GM18858 (cell line): Measurements from ENCODE around the gene EPHA1.
"Not testable (repeated sequence)": the region's sequence is repeated elsewhere in the genome, so short reads cannot be mapped to it uniquely, and the experiment has no call there.

Source experiments
- ATAC-seq: cut with Tn5 transposase; IDR thresholded peaks from one replicate; pipeline ENCODE4 v1.9.1; 2021; ENCODE audit not compliant: unreplicated experiment

EPHA1 gene

DNA sequence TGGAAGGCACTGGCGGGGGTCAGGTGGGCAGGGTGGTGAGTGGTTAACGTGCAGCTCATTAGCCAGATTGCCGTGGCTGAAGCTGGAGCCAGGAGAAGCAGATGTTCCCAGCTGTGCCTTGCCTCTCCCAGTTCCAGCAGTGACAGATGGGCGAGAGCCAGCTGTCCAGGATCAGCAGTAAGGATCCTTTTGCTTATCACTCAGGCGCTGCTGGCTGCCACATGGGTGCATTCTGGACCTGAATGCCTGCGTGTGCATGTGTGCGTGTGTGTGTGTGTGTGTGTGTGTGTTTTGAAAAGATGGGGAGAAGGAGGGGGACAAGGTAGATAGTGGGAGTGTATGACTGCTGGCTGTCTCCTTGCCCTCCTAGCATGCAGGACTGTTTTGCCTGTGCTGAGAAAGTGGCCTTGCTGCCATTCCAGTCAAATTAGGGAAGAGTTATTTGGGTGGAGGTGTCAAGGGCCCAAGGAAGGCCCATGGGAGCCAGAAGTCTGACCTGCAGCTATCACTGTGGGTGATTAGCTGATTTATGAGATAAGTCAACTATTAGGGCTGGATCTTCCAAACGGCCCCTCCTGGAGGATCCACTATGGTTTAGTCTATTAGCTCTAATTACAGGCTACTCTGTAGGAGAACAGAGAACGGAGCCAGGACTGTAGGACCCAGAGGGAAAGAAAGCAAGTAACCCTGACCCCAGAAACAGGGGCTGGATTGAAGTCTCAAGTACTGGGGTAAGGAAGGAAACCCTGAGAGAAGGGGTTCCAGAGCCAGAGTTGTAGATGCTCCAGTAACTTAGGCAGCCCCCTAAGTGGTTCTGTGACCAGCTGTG, 3.3 kb downstream of the EPHA1 start:
- ATAC-seq = no peak

DNA sequence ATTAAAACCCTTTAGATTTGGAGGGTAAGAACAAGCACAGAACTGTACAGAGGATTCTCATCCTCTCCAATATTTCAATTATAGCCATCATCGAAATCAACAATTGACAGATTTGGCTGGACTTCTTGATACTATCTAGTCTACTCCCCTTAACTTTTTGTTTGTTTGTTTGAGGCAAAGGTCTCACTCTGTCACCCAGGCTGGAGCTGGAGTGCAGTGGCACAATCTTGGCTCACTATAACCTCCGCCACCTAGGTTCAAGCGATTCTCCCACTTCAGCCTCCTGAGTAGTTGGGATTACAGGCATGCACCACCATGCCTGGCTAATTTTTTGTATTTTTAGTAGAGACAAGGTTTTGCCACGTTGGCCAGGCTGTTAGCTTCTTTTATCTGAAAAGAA, 6.4 kb downstream of the EPHA1 start:
- ATAC-seq = not testable (repeated sequence)

DNA sequence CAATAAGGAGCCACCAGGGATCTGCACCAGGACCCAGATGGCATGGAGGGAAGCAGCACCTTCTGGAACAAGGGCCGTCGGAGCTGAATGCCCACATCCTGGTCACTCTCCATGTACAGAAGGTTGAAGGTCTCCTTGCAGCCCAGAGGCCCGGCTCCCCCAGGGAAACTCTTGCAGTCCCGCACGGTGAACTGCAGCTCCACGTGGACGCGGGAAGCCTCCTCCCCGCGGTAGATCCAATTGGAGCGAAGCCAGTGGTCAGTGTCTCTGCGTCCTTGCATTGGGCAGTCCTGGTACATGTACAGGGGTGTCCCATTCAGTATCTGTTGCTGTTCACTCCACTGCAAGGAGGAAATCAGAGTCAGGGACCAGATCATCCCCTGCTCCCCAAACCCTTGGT, 7.4 kb downstream of the EPHA1 start:
- ATAC-seq = no peak

DNA sequence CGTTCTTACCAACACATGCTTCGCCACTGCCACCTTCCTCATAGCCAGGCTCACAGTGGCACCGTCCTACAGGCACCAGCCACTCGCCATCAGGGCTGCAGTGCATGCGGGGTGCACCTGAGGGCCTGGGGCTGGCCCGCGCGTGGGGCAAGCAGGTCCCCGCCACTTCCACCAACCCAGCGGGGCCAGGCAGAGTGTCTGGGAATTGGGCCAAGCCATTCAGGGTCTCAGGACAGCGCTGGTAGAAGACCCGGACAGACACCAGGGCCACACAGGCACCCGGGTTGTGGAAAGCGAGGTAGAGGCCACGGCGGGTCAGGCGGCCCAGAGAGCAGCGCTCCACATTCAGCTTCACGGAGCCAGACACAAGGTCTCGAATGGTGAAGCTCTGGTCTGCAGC, 9.0 kb downstream of the EPHA1 start:
- ATAC-seq = no peak

DNA sequence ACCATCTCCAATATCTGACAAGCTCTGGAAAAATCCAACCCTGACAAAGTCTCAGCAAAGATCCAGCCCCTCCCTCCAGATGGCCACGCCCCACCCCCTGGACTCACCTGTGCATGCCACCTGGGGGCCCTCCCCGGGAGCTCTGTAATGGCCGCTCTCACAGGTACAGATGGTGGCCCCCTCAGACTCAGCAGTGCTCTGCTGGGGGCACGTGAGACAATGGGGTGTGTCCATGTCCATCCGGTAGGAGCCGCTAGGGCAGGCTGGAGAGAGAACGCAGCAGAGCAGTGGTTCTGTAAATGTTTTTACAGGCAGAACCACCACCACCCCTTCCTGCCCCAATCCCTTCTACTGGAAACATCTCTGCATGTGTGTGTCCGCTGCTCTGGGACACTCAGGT, 9.5 kb downstream of the EPHA1 start:
- ATAC-seq = no peak

DNA sequence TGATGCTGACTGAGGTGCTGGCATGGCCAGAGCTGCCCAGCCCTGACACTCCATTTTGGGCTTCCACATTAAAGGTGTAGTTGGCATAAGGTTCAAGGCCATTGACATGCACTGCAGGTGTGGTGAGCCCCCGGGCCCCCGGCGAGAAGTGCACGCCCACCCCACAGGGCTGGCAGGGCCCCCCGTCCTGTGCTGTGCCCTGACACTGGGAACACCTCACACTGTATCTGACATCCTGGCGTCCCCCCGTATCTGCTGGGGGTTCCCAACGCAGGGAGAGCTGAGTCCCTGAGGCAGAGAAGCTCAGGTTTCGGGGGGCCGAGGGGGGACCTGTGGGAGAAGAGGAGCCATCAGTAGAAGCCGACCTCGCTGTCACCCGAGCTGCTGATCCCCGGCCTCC, 10.0 kb downstream of the EPHA1 start:
- ATAC-seq = no peak

DNA sequence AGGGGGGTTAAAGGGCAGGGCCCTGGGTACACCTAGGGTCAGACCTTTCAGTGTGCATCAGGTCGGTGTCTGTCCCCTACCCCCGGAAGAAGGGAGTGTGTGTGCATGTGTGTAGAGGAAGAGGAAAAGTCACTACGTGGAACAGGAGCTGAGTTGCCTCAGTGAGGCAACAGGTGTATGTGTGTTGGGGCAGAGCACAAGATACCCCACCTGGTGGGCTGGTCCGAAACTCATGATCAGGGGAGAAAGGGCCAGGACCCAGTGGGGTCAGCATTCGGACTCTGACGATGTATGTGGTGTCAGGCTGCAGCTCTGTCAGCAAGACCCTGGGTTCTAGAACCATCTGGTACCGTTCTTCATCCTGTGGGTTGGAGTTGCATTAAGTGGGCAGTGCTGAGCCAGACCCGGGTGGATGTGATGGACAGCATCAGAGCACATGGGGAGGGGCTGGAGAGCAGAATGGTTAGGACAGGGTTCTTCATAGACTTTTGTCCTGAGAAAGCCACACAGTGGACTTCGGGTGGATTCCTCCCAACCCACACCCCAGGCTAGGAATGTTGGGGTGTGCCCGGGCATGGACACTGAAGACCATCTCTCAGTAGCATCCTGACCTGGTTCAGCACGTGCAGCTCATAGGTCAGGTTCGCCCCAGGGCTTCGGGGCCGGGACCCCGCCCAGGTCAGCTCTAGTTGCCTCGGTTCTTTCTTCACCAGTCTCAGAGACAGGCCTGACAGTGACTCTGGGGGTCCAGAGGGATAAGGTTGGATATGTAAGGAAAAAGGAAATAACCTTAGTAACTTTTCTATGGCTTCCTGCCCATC, 10.7 kb downstream of the EPHA1 start:
- ATAC-seq = no peak

DNA sequence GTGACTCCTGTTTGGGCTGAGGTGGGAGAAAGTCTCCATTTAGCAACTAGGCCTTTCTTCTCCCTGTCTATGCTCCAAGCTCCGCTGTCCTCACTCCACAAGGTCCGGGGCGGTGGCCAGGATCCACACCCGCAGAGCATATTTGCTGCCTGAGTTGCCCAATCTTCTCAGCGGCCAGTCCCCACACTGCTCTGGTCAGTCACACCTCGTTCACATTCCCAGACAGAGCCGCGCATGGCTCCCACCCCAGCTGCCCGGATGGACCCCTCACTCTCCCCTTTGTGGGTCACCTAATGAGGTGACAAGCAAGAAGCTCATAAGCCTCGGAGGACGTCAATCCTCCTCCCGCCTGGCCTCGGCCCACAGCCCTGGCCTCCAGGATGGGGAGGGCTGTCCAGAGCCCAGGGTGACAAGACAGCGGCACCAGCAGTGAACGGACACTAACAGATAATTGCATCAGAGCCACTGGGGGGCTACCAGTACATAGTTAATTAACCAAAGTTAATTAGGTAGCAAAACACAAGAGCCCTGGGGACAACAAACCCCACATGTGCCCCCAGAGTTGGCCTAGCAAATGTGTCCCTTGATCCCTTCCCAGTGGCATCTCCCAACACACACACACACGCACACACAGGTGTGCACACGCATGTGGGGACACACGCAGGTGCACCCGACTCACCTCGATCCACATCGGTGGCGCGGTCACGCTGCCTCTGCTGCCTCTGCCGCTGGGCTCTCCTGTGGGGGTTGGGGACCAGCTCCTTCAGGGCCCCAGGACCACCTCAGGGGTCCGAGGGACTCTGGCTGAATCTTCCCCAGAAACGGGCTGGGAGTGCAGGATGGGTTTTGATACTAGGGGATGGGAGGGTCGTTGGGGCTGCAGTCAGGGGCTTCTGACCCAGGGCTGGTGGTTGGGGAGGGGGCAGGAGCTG, 11.8 kb downstream of the EPHA1 start:
- no peak for ATAC-seq

DNA sequence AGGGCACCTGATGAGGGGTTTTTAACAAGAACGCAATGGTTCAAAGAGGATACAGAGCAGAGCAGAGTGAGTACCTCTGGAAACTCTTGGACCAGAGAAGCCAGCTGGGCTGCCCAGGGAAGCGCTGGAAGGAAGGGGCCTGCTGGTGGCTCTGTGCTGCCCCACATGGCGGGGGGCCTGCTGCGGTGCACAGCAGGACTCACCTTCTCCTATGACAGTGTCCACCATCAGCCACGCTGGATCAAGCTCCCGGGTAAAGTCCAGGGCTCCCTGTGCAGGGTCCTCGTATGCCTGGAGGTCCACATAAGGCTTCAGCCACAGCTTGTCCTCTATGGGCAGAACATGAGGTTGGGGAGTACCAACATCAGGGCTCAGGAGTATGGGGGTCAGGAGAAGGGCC, 12.5 kb downstream of the EPHA1 start:
- no peak for ATAC-seq

DNA sequence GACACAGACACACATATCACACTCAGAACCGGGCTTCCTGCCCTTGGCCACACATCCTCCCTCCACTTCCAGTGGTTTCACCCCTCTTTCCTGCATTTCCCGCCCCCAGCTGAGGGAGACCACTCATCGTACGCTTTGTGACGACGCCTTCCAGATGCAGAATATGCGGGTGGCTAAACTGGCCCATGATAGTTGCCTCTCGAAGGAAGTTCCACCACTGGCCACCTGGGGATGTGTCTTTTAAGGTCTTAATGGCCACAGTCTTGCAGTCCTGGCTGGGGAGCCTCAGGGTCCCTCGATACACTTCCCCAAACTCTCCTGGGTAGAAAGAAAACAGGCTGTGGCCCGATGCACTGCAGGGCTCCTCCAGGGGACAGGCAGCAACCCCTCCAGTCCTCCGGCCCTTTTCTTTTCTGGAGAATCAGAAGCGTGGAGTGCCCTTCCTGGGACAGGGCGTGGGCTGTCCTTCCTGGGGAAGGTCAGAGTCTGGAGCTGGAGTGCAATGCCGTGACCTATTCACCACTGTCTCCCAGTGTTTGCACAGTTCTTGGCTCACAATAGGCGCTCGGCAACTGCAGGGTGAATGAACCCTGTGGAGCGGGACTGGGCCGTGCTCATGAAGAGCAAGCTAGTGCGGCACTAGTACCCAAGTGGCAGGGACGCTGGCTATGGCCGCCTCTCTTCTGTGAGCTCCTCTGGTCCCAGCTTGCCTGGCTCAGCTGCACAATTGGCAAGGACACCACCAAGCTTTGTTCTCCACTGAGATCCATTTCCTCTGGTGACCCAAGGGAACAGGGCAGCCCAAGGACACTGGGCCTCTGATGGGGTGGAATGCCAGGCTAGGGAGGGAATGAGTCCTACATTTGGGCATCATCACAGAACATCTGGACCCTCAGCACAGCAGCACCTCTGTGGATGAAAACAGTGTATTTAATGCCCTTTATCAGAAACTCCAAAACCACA, 13.2 kb downstream of the EPHA1 start:
- ATAC-seq = no peak

DNA sequence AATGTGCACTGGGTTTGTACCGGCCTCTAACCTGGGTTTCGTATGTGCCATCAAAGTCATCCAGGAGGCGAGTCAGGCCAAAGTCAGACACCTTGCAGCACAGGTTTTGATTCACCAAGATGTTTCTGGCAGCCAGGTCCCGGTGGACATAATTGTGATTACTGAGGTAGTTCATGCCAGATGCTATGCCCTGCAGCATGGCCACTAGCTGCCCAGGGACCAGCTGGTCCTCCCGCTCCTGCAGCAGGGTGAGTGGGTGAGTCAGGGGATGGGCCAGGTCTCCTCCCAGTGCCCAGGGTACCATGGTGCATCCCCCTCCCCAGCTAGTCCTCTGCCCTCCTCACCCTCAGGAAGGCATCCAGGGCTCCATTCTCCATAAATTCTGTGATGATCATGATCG, 13.9 kb downstream of the EPHA1 start:
- ATAC-seq = no peak

DNA sequence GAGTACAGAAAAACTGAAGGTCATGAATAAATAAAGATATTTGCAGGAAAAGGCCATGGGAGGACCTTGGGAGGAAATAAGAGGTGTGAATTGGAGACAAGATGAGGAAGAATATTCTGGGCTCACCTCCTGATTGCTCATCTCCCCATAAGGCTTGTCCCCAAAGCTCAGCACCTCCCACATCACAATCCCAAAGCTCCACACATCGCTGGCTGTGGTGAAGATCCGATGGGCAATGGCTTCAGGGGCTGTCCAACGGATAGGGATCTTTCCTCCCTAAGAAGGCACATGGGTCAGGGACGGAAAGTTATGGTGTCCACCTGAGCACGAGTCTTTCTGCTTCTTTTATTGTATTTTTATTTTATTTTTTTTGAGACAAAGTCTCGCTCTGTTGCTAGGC, 14.6 kb downstream of the EPHA1 start:
- ATAC-seq = no peak

DNA sequence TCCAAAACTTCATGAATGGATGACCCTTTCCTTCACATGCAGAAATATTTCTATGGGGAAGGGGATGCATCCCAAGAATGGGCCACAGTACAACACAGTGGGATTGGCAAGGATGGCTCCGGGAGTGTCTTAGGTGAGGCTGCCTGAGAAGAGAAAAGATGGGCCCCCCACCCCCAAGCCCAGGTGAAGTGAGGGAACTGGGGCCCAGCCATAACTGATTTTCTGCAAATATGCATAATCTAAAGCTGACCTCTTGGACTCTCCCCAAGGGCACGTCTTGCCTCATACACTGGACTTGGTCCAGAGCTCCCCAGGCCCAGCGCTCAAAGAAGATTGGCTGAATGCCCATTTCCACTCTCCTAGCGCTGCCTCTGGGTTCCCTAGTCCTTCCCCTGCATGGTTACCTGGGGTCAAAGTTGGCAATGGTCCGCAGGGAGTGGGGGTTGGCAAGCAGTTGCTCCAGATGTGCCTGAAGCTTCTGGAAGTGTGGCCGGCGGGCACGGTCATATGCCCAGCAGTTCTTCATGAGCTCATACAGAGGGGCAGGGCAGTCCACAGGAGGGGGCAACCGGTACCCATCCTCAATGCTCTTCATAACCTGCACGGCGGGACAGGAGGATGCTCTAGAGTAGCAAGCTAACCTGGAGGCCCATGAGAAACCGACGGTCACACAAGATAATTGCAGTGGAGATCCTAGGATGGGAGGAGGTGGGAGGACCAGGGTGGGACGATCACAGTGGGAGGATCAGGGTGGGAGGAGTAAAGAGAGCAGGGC, 15.2 kb downstream of the EPHA1 start:
- ATAC-seq = no peak

DNA sequence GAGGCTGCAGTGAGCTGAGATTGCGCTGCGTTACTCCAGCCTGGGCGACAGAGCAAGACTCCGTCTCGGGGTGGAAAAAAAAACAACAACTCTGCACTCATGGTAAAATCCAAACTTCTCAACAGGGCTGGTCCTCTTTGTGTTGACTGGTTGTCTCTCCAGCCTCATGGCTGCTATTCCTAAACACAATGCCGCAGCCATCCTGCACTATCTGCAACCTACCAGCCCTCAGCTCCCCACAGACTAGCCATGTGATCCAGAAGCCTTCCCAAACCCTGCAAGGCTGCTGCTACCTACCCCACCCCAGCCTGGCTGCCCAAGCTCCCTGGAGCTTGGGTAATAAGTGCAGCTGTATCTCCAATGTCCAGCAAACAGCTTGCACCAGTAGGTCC, 15.8 kb downstream of the EPHA1 start:
- ATAC-seq = no peak

DNA sequence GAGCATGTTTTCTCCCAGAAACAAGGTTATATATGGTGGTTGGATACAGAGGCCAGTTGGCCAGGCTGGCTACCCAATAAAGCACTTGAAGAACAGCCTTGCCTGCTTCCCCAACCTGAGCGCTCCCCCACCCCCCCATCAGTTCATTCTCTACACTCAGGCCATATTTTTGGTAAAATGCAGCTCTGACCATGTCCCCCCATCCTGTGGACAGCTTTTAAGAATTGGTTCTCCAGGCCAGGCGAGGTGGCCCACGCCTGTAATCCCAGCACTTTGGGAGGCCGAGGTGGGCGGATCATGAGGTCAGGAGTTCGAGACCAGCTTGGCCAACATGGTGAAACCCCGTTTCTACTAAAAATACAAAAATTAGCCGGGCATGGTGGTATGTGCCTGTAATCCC, 16.2 kb downstream of the EPHA1 start:
- ATAC-seq = not testable (repeated sequence)

DNA sequence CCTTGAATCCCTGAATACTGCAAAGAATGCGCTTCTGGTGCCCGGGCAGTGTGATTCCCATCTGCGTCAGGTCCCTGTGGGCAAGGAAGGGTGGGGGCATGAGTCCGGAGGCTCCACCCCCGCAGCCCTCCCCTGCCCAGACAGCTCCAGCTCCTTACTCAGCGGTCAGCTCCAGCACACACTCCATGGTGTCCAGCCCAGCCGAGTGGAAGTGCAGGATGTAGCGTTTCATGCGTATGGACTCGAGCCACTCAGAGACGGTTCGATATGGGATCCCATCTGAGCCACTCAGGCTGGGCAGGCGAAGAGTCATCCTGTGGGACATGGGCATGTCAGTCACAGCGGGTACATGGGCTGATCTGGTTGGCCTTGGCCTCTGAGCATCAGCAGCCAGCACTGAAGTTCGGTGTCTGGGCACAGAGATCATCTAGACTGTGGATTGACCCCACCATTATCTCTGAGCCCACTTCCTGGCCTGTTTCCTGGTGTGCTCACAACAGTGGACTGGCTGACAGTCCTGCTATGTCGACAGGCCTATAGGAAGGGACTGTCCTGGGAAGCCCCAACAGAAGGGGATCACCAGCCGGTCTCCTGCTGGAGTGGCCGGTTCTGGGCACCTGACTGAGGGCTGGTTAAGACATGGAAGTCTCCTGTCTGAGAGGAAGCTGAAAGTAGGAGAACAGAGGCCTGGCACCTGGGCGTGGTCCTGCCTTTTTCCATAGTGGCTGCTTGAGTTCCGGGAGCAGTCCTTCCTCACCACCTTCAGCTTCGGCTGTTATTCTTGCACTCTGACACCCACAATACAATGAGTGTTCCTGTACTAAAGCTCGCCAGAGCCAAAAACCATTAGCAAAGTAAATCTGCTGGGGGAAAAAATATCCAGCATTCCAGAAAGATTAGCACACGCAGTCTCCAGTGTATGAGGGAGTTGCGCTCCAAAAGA, 16.9 kb downstream of the EPHA1 start:
- ATAC-seq = no peak

DNA sequence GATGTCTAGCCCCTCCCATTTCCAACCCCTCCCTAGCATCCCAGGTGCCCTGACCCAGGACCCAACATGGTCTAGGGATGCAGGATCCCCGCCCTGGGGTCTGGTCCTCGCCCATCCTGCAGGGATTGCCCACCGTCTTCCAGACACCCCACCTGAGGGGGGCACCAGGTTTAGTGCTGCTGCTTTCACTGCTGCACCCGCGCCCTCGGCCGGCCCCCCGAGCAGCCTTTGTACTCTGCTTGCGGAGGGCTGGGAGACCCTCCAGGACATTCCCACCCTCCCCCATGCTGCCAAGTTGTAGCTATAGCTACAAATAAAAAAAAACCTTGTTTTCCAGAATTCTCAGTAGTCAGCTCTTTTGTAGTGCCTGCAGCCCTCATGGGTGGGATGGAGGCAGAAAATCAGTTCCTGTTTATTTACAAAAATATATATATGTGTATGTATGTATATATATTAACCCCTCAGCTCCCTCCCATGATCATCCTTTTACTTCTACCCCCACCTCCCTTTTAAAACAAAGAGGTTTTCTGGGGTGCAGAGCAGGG, 17.8 kb downstream of the EPHA1 start:
- ATAC-seq = no peak
